NCI-H2107 treated with DMSO at 0.1 percent for 48 hours (cell line): ENCODE measurements around the gene VGLL3.
A peak's percentile ranks its signal among the peaks of the same experiment; 100 is the strongest.
"Not testable (repeated sequence)": the region's sequence is repeated elsewhere in the genome, so short reads cannot be mapped to it uniquely, and the experiment has no call there.

ENCODE experiments used
- DNase-seq: peaks from one replicate; lab custom pipeline; 2025; ENCODE audit not compliant: unreplicated experiment; lab: John Stamatoyannopoulos, UW

Gene VGLL3

GRCh38 chr3:86989611-86990010 is 1.3 kb downstream of the VGLL3 start:
- no peak for DNase-seq

- no peak for DNase-seq
Observed at GRCh38 chr3:86989006-86989405, 1.9 kb downstream of the VGLL3 start.

GRCh38 chr3:86988235-86988634 is 2.7 kb downstream of the VGLL3 start:
- DNase-seq, result no peak

- DNase-seq, result no peak
Observed at GRCh38 chr3:86987421-86987715, 3.6 kb downstream of the VGLL3 start.

GRCh38 chr3:86986671-86987420 is 4.1 kb downstream of the VGLL3 start:
- no peak for DNase-seq

- DNase-seq, result no peak
Observed at GRCh38 chr3:86985181-86985826, 5.6 kb downstream of the VGLL3 start.

- DNase-seq, result no peak
Observed at GRCh38 chr3:86984271-86984670, 6.7 kb downstream of the VGLL3 start.

- DNase-seq, result no peak
Observed at GRCh38 chr3:86982883-86983282, 8.1 kb downstream of the VGLL3 start.

GRCh38 chr3:86978111-86978551 is 12.8 kb downstream of the VGLL3 start:
- DNase-seq, result no peak

GRCh38 chr3:86976219-86976618 is 14.7 kb downstream of the VGLL3 start:
- DNase-seq, result no peak

GRCh38 chr3:86974177-86974576 is 16.8 kb downstream of the VGLL3 start:
- DNase-seq, result not testable (repeated sequence)

GRCh38 chr3:86973440-86973839 is 17.5 kb downstream of the VGLL3 start:
- DNase-seq, result no peak

- no peak for DNase-seq
Observed at GRCh38 chr3:86969500-86970189, 21.3 kb downstream of the VGLL3 start.

GRCh38 chr3:86968244-86968932 is 22.6 kb downstream of the VGLL3 start:
- no peak for DNase-seq

- peak; percentile 99 for DNase-seq
Observed at GRCh38 chr3:86967062-86967461, 23.9 kb downstream of the VGLL3 start.

GRCh38 chr3:86965166-86965565 is 25.8 kb downstream of the VGLL3 start:
- DNase-seq, result no peak

GRCh38 chr3:86963611-86964010 is 27.3 kb downstream of the VGLL3 start:
- no peak for DNase-seq

GRCh38 chr3:86961297-86961696 is 29.7 kb downstream of the VGLL3 start:
- no peak for DNase-seq

GRCh38 chr3:86960550-86960949 is 30.4 kb downstream of the VGLL3 start:
- no peak for DNase-seq

- DNase-seq, result no peak
Observed at GRCh38 chr3:86958534-86958933, 32.4 kb downstream of the VGLL3 start.

GRCh38 chr3:86954747-86955146 is 36.2 kb downstream of the VGLL3 start:
- peak; percentile 84 for DNase-seq

GRCh38 chr3:86954226-86954625 is 36.7 kb downstream of the VGLL3 start:
- DNase-seq, result peak; percentile 98
